ENCODE results near the gene IKZF4.
"Not testable (repeated sequence)": the region's sequence is repeated elsewhere in the genome, so short reads cannot be mapped to it uniquely, and the experiment has no call there.

The IKZF4 gene

GRCh38 chr12:55999522-55999921 lies 21.3 kb upstream of the IKZF4 start:
- not testable (repeated sequence) for DNase-seq

GRCh38 chr12:55999999-56000540 lies 20.8 kb upstream of the IKZF4 start:
- not testable (repeated sequence) for DNase-seq

GRCh38 chr12:56001487-56002100 lies 19.2 kb upstream of the IKZF4 start:
- no peak for DNase-seq

GRCh38 chr12:56003376-56003775 lies 17.5 kb upstream of the IKZF4 start:
- DNase-seq = not testable (repeated sequence)

GRCh38 chr12:56004211-56004610 lies 16.6 kb upstream of the IKZF4 start:
- DNase-seq = no peak

GRCh38 chr12:56007564-56008559 lies 13.0 kb upstream of the IKZF4 start:
- DNase-seq = peak; percentile 17

- no peak for DNase-seq
These were observed 10.7 kb upstream of the IKZF4 start for GRCh38 chr12:56010111-56010570.

- no peak for DNase-seq
These were observed 9.2 kb upstream of the IKZF4 start for GRCh38 chr12:56011509-56012090.

GRCh38 chr12:56013482-56013881 lies 7.4 kb upstream of the IKZF4 start:
- no peak for DNase-seq

- no peak for DNase-seq
These were observed 6.6 kb upstream of the IKZF4 start for GRCh38 chr12:56014205-56014604.

- no peak for DNase-seq
These were observed 3.7 kb upstream of the IKZF4 start for GRCh38 chr12:56017181-56017580.

- DNase-seq = no peak
These were observed 2.5 kb upstream of the IKZF4 start for GRCh38 chr12:56018356-56018755.

GRCh38 chr12:56021889-56022497 lies 1.1 kb downstream of the IKZF4 start:
- no peak for DNase-seq

- DNase-seq = no peak
These were observed 7.8 kb downstream of the IKZF4 start for GRCh38 chr12:56028511-56029165.

- DNase-seq = no peak
These were observed 8.3 kb downstream of the IKZF4 start for GRCh38 chr12:56029166-56029519.

- peak; percentile 54 for DNase-seq
These were observed 8.9 kb downstream of the IKZF4 start for GRCh38 chr12:56029666-56030293.

- no peak for DNase-seq
These were observed 11.1 kb downstream of the IKZF4 start for GRCh38 chr12:56031987-56032386.

- no peak for DNase-seq
These were observed 13.9 kb downstream of the IKZF4 start for GRCh38 chr12:56034586-56035332.

GRCh38 chr12:56037161-56037560 lies 16.3 kb downstream of the IKZF4 start:
- no peak for DNase-seq

- DNase-seq = no peak
These were observed 17.3 kb downstream of the IKZF4 start for GRCh38 chr12:56038022-56038655.
